Thyroid gland (tissue), 4 donors: ENCODE results near the gene GADL1.

Source experiments
- CTCF ChIP-seq, 6 experiments: fragments of 200-600 bp in 3 of 6; fragments of 450-650 bp in 3 of 6; sonication (generic) in 3 of 6; IDR thresholded peaks; one replicate each; pipeline ENCODE4 v1.5.1; 2016 to 2019; ENCODE audit warnings: antibody characterized with exemption in 6 of 6, mild to moderate bottlenecking in 2 of 6, inconsistent platforms in 1 of 6, moderate library complexity in 1 of 6
- POLR2A ChIP-seq, 2 donors: fragments of 450-650 bp; IDR thresholded peaks; one replicate each; pipeline ENCODE4 v1.6.1; 2017; ENCODE audit warnings: antibody characterized with exemption in 2 of 2, mild to moderate bottlenecking in 2 of 2, moderate library complexity in 1 of 2

GRCh38 chr3:30941342-30941741, 46.9 kb upstream of the GADL1 start:
- TF ChIP-seq CTCF (IDR thresholded peaks at IDR 0.05) (no peak), POLR2A (IDR thresholded peaks at IDR 0.05) (no peak)
